GM12891 (cell line): ENCODE measurements around the gene VRK3.
"Not testable (repeated sequence)": the region's sequence is repeated elsewhere in the genome, so short reads cannot be mapped to it uniquely, and the experiment has no call there.

ENCODE experiments used
- DNase-seq: peaks from one replicate; pipeline ENCODE4 v3.0.0; 2011; ENCODE audit warnings: low spot score; ENCODE audit not compliant: insufficient read length
- FAIRE-seq: peaks from 2 replicates; lab custom pipeline; 2011; peaks lifted over from hg19 to GRCh38; lab: Jason Lieb, UNC
- PAX5 ChIP-seq: IDR thresholded peaks from 2 replicates; pipeline ENCODE4 v1.6.1; 2011; ENCODE audit warnings: low read length, moderate library complexity, mild to moderate bottlenecking; ENCODE audit not compliant: insufficient read depth, severe bottlenecking
- POLR2A ChIP-seq: IDR thresholded peaks from 2 replicates; pipeline ENCODE4 v1.6.1; 2011; ENCODE audit warnings: low read depth, low read length, control low read depth
- POLR2AphosphoS5 ChIP-seq: IDR thresholded peaks from 2 replicates; pipeline ENCODE4 v1.6.1; 2011; ENCODE audit warnings: low read depth, low read length, control low read depth
- POU2F2 ChIP-seq: IDR thresholded peaks from 2 replicates; pipeline ENCODE4 v1.6.1; 2011; ENCODE audit warnings: low read depth, mild to moderate bottlenecking, control low read depth, low read length, moderate library complexity
- SPI1 ChIP-seq: IDR thresholded peaks from 2 replicates; pipeline ENCODE4 v1.6.1; 2011; ENCODE audit warnings: low read depth, low read length, control low read depth
- TAF1 ChIP-seq: IDR thresholded peaks from 2 replicates; pipeline ENCODE4 v1.6.1; 2011; ENCODE audit warnings: low read depth, low read length, control low read depth

VRK3 gene

DNA sequence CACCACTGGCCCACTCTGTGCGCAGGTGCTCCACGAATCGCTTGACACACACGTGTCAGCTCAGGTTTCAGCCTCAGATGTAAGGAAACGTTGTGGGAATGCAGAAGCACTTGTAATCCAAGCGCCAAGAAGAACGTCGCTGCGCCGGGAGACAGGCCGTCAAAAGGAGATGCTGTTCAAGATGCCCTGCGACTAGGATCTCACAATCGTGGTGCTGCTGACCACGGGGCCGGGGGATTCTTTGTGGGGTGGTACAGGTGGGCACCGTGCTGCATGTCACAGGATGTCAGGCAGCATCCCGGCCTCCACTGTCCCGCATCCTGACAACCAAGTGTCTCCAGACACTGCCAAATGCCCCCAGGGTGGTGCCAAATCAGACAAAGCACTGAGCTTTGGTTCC lies 47.3 kb downstream of the VRK3 start:
- FAIRE-seq: no peak
- TF ChIP-seq SPI1 (no peak), POLR2AphosphoS5 (no peak), POLR2A (no peak), TAF1 (no peak), PAX5 (no peak), POU2F2 (no peak)

DNA sequence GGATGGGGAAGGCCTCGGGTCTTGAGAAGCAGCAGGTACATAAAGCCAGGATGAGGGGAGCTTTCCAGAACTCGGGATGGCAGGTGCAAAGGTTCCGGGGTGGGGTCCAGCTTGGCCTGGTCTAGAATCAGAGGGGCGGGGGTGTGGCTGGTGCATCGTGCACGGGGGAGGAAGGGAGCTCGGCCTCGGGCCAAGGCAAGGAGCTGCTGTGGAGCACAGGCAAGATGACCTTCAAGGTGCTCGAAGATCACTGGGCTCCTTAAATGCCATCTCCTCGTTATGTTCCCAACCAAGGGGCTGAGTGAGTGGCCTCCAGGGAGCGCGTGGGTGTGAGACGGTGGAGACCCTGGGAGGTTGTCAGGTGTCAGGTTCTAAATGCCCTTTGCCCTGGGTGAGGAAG lies 48.1 kb downstream of the VRK3 start:
- no peak for FAIRE-seq
- TF ChIP-seq SPI1: no peak
- no peak for TF ChIP-seq POU2F2
- TF ChIP-seq TAF1: no peak
- TF ChIP-seq POLR2A: no peak
- no peak for TF ChIP-seq POLR2AphosphoS5
- TF ChIP-seq PAX5: no peak
- DNase-seq: no peak

More for the DNA sequence above, 47.3 kb downstream of the VRK3 start:
- DNase-seq: no peak

DNA sequence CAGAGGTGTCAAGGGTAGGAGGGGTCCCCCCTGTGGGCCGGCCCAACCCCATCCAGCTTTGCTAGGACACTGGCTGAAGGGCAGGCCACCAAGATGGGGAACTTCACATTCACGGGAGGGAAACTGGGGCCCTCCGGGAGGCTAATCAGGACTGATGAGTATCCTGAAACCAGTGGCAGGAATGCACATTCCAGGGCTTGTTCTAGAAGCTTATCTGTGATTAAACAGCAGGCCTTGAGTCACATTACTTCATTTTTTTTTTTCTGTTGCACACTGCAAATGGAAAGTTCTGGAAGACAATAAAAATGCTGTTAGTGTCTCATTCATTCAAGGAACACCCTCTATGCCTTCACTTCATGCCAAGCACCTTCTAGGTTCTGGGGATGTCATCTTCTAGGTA lies 48.7 kb downstream of the VRK3 start:
- TF ChIP-seq TAF1 (no peak), POLR2AphosphoS5 (no peak), POLR2A (no peak), SPI1 (no peak), PAX5 (no peak)
- FAIRE-seq (no peak), DNase-seq (no peak)

DNA sequence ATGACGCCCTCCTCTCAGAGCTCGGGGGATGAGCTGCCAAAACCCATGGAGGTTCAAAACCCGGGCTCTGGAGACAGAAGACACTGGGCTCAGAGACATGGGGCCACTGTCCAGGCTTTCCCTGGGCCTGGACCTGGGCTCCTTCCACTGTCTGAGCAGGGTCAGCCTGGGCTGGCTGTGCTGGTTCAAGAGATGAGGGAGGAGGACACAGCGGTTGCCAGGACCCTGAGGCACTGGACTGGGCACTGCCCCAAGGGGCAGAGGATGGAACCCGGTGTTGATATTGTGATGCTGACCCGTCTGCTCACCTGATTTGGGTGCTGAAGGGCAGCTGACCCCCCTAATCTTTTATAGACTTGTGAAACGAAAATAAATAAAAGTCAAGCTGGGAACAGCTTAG lies 50.1 kb downstream of the VRK3 start:
- TF ChIP-seq POLR2AphosphoS5 (no peak), SPI1 (no peak), TAF1 (no peak), PAX5 (no peak), POLR2A (no peak), POU2F2 (no peak)
- DNase-seq: no peak
- FAIRE-seq: no peak

DNA sequence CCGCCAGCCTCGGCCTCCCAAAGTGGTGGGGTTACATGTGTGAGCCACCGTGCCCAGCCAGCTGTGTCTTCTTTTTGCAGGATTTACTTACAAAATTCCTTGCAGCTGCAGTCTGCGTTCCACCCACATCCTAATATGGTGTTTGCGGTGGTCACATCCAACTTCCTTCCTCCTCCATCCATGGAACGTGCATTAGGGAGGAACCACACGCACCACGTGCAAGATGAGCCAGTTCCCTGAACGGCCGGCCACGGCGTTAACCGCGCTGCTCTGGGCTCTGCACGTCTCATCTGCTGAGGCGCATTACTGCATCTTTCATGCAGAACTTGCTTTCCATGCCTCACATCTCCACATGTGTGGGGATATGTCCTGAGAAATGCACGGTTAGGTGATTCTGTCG lies 51.2 kb downstream of the VRK3 start:
- DNase-seq: no peak
- FAIRE-seq: no peak
- TF ChIP-seq PAX5 (no peak), POLR2AphosphoS5 (no peak), POLR2A (no peak), POU2F2 (no peak), TAF1 (no peak), SPI1 (no peak)

DNA sequence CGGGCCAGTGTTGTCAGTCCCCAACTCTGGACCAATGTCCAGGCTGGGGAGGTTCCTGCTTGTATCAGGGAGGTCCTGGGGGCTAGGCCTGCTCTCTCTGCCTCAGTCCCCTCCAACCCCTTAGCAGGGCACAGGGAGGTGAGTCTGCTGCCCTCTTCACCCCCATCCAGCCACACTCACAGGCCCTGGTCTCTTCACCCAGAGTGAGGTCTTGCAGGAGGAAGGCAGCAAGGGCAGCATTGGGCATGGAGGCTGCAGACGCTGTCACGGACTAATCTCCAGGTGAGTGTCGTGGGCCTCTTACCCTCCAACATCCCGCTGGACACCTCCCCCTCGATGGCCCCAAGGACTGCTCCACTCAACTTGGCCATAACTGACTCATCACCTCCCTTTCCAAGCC lies 52.3 kb downstream of the VRK3 start:
- TF ChIP-seq SPI1: no peak
- no peak for TF ChIP-seq POLR2AphosphoS5
- no peak for TF ChIP-seq POLR2A
- no peak for TF ChIP-seq TAF1
- TF ChIP-seq PAX5: no peak
- TF ChIP-seq POU2F2: no peak
- DNase-seq (no peak), FAIRE-seq (no peak)

DNA sequence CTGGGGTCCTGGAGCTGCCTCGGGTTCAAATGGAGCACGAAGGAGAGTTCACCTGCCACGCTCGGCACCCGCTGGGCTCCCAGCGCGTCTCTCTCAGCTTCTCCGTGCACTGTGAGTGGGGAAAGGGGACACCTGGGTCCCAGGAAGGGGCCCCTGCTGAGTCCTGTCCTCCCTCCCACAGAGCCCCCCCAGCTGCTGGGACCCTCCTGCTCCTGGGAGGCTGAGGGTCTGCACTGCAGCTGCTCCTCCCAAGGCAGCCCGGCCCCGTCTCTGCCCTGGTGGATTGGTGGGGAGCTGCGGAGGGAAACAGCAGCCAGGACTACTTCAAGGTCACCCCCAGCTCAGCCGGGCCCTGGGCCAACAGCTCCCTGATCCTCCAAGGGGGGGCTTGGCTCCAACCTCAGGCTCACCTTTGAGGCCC lies 53.2 kb downstream of the VRK3 start:
- DNase-seq: no peak
- no peak for FAIRE-seq
- TF ChIP-seq PAX5: no peak
- no peak for TF ChIP-seq POU2F2
- no peak for TF ChIP-seq POLR2AphosphoS5
- no peak for TF ChIP-seq TAF1
- no peak for TF ChIP-seq POLR2A
- TF ChIP-seq SPI1: no peak

DNA sequence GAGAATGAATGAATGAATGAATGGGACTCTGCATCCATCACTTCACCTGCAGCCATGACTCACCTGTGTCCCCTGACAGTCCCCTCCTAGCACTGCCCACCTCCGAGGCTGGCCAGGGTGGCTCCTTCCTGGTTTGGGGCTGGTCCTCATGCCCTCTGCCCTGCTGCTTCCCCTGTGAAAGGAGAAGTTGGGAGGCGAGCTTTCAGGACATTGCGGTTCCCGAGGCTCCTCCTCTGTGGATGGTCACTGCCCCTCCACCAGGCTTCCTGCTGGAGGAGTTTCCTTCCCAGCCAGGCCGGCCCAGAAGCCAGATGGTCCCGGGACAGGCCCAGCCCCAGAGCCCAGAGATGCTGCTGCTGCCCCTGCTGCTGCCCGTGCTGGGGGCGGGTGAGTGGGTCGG lies 55.8 kb downstream of the VRK3 start:
- not testable (repeated sequence) for DNase-seq, FAIRE-seq

DNA sequence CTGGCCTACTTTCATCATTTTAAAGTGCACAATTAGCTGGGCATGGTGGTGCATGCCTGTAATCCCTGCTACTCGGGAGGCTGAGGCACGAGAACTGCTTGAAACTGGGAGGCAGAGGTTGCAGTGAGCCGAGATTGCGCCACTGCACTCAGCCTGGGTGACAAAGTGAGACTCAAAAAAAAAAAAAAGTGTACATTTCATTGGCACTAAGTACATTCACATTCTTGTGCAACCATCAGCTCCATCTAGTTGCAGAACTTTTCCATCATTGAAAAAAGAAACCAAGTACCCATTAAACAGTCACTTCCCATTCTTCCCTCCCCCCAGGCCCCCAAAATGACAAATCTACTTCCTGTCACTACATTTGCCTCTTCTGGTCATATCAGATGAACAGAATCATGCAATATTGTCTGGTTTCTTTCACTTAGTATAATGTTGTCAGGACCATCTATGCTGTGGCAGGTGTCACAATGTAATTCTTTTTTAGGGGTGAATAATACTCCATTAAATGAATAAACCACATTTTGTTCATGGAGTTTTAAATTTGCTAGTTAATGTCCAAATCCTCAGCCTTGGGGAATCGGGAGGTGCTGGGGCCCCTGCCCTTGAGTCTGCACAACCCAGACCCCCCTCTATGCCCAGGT lies 56.8 kb downstream of the VRK3 start:
- DNase-seq (no peak), FAIRE-seq (no peak)
- TF ChIP-seq PAX5: no peak
- TF ChIP-seq POU2F2: no peak
- no peak for TF ChIP-seq TAF1
- TF ChIP-seq POLR2AphosphoS5: no peak
- TF ChIP-seq SPI1: no peak
- TF ChIP-seq POLR2A: no peak

DNA sequence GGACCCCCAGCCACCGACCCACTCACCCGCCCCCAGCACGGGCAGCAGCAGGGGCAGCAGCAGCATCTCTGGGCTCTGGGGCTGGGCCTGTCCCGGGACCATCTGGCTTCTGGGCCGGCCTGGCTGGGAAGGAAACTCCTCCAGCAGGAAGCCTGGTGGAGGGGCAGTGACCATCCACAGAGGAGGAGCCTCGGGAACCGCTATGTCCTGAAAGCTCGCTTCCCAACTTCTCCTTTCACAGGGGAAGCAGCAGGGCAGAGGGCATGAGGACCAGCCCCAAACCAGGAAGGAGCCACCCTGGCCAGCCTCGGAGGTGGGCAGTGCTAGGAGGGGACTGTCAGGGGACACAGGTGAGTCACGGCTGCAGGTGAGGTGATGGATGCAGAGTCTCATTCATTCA lies 64.2 kb downstream of the VRK3 start, which contains the start of gene SIGLEC11:
Gene SIGLEC11, minus strand, starts transcription at position 193 of the 400 bp plus-strand sequence. Its CDS starts 91 bp downstream, at position 102.
- DNase-seq, FAIRE-seq: not testable (repeated sequence)

DNA sequence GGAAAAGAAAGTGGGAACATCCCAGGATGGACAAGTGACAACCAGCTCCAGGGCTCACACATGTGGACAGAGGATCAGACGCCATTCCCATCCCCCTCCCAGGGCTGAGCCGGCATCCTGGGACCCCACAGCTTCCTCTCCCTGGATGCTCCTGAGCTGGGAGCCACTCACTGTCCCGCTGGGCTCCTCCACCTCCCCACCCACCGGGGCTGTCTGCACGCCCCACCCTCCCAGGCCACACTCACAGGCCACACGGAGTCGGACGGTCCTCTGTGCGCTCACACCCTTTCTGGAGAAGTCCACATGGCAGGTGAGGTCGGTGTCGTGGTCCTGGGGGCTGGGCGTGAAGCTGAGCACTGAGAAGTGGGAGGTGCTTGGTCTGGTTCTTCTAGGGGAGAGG lies 65.3 kb downstream of the VRK3 start:
- not testable (repeated sequence) for DNase-seq, FAIRE-seq

DNA sequence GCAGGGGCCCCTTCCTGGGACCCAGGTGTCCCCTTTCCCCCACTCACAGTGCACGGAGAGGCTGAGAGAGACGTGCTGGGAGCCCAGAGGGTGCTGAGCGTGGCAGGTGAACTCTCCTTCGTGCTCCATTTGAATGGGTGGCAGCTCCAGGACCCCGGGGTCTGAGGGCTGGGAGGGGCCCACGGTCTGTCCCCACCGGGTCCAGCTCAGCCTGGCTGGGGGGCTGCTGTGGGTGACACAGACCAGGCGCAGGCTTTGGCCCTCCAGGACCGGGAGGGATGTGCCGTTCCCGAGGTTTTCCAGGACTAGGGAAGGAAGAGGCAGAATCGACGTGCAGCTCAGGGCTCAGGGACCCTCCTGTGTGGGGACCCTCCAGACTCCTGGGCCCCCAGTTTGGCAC lies 66.6 kb downstream of the VRK3 start:
- not testable (repeated sequence) for FAIRE-seq, DNase-seq

DNA sequence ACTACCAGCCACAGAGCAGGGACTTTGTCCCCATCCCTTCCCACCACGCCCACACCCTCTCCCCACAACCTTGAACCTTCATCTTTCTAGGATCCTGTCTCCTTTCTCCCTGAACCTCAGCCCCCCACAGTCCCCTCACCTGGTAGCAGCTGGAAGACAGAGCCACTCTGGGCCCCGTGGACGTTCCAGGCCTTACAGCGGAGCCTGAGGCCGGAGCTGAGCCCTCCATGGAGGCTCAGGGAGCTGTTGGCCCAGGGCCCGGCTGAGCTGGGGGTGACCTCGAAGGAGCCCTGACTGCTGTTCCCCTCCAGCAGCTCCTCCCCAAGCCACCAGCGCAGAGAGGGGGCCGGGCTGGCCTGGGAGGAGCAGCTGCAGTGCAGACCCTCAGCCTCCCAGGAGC lies 67.0 kb downstream of the VRK3 start:
- FAIRE-seq: not testable (repeated sequence)

More for the DNA sequence above, 67.0 kb downstream of the VRK3 start:
- DNase-seq: not testable (repeated sequence)
